Stimulated activated CD8-positive, alpha-beta memory T cell treated with anti-CD3 and anti-CD28 coated beads, Interleukin-4, amount 100 ng/mL, for 48 hours (primary cell): ENCODE results near the gene PPP1R16B.

Experiments
- DNase-seq: peaks from one replicate; pipeline ENCODE4 v3.0.0-alpha.2; 2020

The PPP1R16B gene

DNA sequence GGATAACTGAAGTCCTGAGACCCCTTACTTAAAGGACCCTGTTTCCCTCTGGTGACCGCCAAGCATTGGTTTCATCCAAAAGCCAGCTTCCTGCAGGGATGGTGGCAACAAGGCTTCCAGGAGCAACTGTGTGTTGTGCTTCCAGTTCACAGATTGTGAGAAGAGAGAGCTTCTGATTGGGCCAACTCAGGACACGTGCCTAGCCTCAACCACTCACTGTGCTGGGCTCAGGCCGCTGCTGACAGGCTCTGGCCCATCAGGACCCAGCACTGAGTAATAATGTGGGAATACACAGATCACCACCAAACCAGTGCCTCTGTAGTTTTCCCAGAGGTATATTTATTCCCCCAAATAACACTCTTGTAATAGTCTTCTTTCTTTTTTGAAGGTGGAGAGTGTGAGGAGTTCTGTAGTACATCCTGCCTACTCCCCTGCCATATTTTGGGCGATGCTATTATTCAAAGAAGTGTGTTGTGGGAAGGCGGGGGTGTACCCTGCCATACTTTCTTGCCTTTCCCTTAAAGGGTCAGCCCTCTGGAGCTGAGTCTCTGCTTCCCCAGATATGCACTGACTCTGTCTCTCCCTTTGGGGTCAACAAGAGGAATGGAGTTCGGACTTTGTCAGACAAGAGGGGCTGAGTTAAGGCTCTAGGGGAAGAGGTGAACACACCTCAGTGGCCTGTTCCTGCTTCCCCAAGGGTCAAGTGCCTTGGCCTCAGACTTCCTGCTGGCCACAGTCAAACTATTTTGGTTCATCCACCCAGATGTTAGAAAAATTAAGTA lies 23.2 kb downstream of the PPP1R16B start:
- DNase-seq = peak; percentile 22

DNA sequence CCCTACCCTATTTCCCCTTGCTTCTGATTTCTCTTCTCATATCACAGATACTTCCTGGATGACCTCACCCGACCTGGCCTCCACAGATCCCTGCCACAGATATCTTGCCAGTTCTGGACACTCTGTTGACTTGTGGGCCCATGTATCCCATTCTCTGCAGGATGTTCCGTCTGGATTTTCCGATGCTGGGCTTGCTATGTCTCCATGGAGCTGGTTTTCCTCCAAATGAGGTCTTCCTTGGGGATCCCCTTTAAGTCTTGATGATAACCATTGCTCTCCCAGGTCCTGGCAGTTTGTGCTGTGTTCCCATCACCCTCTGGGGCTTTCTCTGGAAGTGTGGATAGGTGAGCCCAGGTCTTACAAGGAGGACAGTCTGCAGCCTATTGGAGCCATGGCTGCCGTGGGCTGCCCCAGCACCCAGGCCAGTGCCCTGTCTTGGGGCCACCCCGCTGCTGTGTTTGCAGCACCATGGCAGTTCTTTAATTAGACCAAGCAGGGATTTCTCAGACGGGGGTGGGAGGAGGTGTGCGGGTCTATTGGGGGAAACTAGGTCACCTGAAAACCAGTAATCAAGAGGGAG lies 23.9 kb downstream of the PPP1R16B start:
- DNase-seq = peak; percentile 20

DNA sequence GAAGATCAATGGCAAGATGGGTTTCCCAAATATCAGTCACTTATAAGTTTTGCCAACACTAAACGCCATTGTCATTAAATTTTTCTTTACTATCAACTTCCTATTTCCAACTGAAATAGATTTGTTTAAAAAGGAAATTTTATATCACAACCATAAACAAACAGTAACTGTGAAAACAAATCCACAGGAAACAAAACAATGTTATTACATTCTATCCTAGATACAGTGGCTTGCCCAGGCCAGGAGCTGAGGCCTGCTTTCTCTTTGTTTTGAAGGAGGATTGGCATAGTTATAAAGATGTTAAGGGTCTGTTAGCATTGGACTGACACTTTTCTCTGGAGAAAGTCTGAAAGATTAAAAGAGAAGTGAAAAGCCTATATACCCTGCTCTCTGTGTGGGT lies 24.9 kb downstream of the PPP1R16B start:
- peak; percentile 18 for DNase-seq

DNA sequence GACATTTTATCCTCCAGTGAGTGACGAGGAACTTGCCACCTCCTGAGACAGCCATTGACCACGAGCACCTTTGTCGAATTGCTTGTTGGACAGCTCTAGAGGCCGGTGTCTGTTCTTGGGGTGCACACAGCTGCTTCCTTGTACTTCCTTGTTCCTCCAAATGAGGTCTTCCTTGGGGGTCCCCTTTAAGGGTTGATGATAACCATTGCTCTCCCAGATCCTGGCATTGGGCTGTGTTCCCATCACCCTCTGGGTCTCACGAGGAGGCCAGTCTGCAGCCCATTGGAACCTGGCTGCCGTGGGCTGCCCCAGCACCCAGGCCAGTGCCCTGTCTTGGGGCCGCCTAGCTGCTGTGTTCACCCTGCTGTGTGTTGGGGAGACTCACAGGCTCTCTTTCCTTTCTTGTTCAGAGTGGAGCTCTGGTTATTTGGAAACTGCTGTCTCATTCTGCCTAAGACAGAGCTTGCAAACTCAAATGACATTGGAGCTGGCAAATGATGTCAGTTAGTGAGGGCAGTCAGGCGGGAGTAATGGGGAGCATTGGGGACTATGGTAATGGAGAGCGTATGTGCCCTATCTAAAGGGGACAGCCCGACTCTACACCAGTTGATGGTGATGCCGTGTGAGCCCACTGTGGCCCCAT lies 25.7 kb downstream of the PPP1R16B start:
- peak; percentile 28 for DNase-seq

DNA sequence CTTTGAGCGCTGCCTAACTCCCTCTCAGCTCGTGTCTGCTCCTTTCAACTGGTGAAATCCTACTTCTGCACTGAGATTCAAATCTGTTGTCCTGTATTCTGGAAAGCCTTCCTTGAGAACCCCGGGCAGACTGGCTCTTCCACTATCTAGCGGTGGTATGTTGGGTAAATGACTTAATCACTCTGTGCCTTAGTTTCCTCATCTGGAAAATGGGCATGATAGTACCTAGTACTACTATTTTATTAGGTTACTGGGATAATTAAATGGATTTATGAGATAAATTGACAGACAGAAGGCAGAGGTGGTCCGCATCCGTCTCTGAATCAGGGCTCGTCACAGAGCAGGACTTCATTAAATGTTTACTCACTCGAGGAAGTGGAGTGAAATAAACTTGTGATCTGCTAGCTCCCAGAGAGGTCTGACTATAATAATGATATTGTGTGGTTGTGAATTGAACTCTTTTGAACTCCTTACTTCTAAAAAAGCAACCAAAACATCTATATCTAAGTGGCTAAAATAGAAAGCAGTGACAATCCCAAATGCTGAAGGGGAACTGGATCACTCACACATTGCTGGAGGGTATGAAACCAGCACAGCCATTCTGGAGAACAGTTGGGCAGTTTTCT lies 26.6 kb downstream of the PPP1R16B start:
- peak; percentile 25 for DNase-seq

DNA sequence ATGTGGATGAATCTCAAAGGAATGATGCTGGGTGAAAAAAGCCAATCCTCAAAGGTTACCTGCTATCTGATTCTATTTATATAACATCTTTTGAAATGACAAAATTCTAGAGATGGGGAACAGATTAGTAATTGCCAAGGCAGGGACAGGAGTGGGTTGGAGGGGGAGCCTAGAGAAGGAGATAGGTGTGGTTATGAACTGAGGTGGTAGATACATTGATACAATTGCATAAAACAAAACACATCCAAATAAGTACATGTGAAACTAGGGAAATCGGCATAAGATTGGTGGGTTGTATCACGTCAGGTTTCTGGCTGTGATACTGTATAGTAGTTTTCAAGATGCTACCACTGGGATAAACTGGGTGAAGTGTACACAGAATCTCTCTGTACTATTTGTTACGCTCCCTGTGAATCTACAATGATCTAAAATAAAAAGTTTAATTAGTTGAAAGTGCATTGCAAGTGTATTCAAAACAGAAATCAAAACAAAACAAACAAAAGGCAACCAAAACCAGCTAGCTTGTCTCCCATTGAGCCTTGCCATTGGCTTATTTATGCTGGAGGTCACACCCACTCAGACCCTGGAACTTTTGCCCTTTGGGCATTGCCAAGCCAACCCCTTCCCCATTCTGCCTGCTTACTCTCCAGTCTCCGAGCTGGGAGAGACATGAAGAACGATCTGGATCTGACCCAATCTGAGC lies 27.8 kb downstream of the PPP1R16B start:
- peak; percentile 49 for DNase-seq

DNA sequence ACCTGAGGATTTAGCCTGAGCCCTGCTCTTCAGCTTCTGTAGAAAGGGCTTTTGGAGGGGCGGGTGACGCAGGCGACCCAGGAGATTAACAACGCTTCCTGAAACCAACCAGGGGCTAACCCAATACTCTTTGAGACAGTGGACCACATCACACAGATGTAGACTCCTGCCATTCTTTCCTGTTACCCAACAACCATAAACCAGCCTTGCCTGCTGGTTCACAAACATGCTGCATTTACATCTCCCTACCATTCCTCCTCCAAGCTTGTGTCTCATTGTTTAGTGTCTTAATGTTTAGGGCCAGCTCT lies 28.3 kb downstream of the PPP1R16B start:
- DNase-seq = peak; percentile 57

DNA sequence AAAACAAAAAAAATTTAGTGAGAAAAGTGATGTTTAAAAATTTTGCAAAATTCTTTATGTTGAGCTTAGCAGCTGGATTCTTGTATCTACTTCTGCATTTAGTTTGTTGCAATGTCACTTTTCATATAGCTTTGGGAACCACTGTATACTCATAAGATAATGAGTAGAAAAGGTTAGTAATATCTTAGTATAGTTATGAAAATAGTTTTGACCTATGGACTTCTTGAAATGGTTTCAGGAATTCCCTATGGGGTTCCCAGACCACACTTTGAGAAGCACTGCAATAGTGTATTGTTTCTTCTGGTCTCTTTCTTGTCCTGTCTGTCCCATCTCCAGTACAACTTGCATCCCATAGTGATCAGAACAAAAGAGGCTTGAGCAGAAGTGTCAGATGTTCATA lies 29.4 kb downstream of the PPP1R16B start:
- DNase-seq = peak; percentile 14

DNA sequence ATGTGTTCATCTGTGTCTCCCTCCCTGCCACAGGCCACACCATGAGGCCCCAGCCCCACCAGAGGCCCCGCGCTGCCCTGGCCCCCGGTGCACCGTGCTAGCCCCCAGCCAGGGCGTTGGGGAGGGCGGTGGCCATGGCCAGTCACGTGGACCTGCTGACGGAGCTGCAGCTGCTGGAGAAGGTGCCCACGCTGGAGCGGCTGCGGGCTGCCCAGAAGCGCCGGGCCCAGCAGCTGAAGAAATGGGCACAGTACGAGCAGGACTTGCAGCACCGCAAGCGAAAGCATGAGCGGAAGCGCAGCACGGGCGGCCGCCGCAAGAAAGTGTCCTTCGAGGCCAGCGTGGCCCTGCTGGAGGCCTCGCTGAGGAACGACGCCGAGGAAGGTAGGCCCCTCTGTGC lies 30.3 kb downstream of the PPP1R16B start:
- peak; percentile 19 for DNase-seq

DNA sequence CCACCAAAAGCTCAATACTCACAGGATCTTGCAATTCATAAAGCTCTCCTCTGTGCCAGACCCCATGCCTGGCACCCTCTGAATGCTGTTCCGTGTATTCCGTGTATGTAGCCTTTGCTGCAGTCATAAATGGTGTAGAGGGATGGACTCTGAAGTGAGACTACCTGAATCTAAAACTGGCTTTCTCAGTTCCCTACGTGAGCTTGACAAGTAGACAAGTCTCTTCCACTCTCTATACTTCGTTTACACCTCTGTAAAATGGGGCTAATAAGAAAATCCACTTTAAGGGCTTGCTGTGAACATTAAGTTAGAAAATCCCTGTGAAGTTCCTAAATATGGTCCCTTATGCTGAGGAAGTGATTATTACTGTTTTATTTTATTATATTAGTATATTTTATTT lies 31.5 kb downstream of the PPP1R16B start:
- DNase-seq = peak; percentile 14

DNA sequence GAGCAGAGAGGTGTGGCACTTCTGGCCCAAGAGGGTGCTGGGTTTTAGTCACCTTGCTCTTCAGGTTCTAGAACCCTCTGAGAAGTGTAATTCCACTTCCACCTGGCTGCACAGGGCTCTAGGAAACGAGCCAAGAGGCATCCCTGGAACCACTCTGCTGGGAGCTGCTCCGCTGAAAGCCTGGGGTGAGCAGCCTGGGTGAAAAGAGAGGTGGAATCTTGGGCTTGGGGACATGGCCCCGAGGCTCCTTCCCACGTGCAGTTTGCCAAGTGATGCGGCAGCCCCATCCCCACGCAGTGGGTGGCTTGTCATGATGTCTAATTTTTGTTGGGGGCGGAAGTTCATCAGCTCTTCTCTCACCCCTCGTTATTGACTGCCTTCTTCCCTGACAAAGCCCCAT lies 32.8 kb downstream of the PPP1R16B start:
- peak; percentile 23 for DNase-seq

DNA sequence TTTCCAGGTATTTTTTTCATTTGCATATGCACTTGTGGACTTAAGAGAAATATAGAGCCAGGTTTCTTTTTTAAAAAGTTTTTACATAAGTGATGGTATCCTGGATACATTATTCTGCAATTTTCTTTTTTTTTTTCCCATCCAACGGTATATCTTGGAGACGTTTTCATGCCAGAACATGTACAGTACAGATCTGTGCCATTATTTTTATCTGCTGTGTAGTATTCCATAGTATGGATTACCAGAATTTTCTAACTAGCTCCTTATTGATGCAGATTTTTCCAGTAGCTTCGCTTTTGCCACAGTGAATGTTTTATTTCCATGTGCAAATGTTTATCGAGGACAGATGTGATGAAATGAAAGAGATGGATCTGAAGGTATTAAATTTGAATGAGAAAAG lies 34.1 kb downstream of the PPP1R16B start:
- DNase-seq = no peak

DNA sequence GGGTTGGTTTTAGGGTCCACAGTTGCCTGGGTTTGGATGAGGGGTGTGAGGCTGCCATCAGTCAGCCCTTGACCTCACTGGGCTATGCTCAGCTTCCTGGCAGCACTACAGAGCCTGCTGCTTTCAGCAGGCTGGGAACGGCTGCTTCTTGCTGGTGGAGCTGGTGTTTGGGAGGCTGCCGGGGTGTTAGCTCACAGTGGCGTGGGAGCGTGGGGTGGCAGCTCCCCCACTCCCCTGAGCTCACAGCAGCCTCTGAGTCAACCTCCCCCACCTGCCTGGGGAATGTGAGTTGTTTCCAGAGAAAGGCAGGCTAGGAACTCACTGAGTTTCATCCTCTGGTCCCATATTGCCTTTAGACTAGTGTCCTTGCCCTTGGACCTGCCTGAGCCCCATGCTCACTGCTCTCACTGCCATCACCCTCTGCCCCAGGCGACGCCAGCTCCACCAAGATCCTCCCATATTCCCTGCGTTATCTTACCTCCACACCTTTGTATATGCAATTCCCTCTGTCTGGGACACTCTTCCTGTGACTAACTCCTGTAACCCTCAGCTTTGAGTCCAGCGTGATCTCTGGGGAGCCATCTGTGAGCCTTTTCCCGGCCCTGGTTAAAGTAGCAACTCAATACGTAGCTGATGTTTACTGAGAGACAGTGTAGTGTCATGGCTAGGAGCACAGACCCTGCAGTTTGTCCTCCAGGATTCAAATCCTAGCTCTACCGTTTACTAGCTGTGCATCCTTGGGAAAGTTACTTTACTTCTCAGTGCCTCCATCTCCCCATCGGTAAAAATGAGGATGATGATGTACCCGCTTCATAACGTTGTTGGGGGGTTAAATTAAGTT lies 34.8 kb downstream of the PPP1R16B start:
- peak; percentile 73 for DNase-seq

DNA sequence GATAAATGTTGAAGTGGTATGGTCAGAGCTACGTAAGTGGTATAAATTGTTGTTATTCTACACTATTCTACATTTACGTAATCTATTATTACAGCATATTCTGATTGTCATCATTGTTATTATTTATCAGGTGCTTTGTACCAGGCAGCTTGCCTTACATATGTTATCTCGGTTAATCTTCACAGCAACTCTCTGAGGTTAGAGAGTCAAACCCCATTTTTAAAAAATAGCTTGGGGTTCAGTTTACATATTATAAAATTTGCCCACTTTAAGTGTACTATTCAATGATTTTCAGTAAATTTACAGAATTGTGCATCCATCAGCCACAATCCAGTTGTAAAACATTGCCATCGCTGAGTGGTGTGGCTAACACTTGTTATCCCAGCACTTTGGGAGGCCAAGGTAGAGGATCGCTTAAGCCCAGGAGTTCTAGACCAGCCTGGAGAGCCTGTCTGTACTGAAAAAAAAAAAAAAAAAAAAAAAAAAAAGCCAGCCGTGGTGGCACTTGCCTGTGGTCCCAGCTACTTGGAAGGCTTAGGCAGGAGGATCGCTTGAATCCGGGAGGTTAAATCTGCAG lies 35.5 kb downstream of the PPP1R16B start:
- DNase-seq = no peak

DNA sequence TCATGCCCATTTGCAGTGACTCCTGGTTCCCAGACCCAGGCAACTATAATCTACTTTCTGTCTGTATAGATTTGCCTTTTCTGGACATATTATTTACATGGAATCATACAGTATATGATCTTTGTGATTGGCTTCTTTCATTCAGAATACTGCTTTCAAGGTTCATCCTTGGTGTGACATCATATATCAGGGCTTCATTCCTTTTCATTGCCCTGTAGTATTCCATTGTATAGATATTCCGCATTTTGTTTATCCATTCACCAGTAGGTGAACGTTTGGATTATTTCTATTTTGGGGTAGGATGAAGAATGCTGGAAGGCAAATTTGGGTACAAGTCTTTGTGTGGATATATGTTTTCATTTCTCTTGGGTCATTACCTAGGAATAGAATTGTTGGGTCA lies 36.1 kb downstream of the PPP1R16B start:
- DNase-seq = no peak

DNA sequence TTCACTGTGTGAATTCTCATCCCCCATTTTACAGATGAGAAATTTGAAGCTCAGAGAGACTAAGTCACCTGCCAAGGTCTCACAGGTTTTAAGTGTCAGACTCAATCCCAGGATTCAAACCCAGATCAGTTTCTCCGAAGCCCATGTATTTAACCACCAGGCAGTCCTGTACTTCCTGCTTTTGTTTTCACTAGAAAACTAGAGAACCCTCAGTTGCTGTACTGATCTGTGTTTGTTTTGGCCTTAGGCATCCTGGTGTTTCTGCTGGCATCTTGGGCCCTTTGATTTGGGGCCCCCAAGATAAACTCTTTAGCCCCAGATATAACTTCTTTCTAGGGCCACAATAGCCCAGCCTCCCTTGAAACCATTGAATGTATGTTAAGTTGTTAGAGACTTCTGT lies 36.5 kb downstream of the PPP1R16B start:
- DNase-seq = no peak

DNA sequence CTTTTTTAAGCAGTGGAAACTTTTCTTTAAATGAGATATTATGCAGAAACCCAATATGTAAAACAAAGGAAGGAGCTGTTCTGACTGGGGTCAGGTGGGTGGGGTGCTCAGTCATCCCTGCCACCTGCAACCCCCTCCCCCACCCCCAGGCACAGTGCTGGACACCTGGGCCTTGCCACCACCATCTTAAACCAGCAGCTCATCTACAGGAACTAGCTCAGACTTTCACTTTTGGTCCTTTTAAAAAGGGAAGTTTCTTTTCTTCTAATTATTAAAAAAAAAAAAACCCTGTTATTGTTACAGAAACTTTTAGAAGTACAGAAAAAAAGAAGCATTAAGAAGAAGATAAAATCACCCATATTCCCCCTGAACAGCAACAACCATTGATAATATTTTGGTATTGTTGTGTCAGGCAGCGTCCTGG lies 37.1 kb downstream of the PPP1R16B start:
- peak; percentile 82 for DNase-seq

DNA sequence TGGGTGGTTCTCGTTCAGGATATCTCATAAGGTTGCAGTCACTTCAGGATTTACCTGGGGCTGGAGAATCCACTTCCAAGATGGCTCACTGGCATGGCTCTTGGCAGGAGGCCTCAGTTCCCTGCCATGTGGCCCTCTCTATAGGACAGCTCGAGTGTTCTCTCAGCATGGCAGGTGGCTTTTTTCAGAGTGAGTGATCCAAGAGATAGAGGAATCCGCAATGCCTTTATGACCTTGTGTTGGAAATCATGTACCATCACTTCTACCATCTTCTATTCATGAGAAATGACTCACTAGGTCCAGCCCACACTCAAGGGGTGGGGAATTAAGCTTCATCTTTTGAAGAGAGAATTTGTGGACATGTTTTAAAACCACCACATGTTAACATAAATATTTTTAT lies 37.8 kb downstream of the PPP1R16B start:
- peak; percentile 71 for DNase-seq

DNA sequence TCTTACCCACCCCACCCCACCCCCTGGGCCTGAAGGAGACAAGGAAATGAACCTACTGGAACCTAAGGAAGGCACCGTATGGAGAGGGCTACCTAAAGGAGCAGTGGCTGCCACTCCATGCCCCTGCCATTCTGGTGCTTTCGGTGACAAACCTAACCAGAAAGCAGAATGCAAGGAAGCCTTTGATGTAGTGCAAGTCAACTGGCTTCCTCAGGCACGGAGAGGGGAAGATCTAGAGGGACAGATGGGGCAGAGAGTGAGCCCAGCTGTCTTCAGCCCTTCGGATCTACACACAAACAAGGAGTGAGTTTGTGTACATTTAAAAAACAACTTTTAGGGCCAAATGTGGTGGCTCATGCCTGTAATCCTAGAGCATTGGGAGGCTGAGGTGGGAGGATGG lies 39.5 kb downstream of the PPP1R16B start:
- DNase-seq = peak; percentile 53

DNA sequence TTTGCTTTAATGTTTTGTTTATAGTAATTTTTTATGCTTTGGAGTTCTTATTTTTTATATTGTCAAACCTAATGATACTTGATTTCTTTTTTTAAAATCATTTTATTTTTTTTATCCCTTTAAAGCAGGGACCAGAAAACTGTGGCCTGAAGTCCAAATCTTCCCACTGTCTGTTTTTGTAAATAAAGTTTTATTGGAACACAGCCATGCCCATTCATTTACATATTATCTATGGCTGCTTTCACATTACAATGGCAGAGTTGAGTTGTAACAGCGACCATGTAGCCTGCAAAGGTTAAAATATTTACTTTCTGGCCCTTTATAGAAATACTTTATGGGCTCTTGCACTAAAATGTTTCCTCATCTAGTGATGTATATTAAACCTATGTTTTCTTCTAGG lies 42.3 kb downstream of the PPP1R16B start:
- no peak for DNase-seq

DNA sequence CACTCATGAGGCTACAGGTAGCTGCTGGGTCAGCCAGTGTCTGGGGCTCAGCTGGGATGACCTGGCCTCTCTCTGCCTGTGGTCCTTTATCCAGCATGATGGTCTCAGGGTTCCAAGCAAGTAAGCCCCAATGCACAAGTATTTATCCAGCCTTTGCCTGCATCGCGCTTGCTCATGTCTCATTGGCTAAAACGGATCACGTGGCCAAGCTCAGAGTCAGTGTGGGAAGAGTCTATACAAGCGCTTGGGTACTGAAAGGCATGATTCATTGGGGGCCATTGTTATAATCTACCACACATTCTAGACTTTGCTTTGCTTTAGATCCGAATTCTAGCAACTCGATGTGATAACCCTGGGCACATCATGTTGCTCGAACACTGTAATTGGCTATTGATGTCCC lies 48.3 kb downstream of the PPP1R16B start:
- peak; percentile 23 for DNase-seq

DNA sequence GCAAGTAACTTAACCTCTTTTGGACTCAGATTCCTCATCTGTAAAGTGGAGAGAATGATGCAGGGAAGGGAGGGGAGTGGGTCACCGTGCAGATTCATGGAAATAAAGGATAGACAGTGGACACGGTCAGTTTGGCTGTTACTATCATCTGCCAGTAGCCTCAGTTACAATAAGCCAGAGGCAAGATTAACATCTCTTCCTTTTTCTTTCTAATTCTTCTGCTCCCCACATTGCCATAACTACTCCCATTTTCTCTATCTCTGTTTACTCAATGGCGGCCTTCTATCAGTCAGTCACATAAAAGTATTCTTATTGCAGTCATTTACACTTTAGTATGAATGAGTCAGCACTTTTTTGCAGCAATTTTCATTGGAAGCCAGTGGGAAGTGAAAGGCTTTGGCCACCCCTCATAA lies 49.2 kb downstream of the PPP1R16B start:
- DNase-seq = no peak
